ENCODE measurements around the gene COL6A3. TPM values are rescaled to one million over a fixed set of nuclear protein-coding genes. Genes with fewer than 3 reads are reported as not detected.

COL6A3 gene
- total RNA-seq, 2 donors from 2014 or later: 26.9 to 86.9 TPM

- Histone ChIP-seq H3K9me3 (no peaks in the 10 kb centered on the region), H3K4me1 (replicated peaks) (no peaks in the 10 kb centered on the region), H3K36me3 (no peaks in the 10 kb centered on the region), H3K27ac (no peak overlapping the region), H3K27me3 (replicated peaks; ENCODE audit: insufficient read depth) (no peaks in the 10 kb centered on the region), H3K4me3 (no peak overlapping the region)
- intact Hi-C loops (cut with DNase I): loop anchor here (10.0 kb wide), 1 partner anchor 104 kb away; no protein-coding TSS in a partner anchor
- peak; percentile 13 for DNase-seq (ENCODE audit: low spot score)
- peak; percentile 35 for TF ChIP-seq POLR2AphosphoS5 (IDR thresholded peaks at IDR 0.05)
- no peak for TF ChIP-seq POLR2A (IDR thresholded peaks at IDR 0.05)
- no peak for TF ChIP-seq CTCF (IDR thresholded peaks at IDR 0.05)
- 59% methylated on average over 10 of the region's 10 CpGs for WGBS
Measured at GRCh38 chr2:237298151-237299118, 115.5 kb downstream of the COL6A3 start.

GRCh38 chr2:237297421-237298150 is 116.4 kb downstream of the COL6A3 start:
- Histone ChIP-seq H3K4me3 (no peak overlapping the region), H3K27ac (no peak overlapping the region), H3K9me3 (no peaks in the 10 kb centered on the region), H3K27me3 (replicated peaks; ENCODE audit: insufficient read depth) (no peaks in the 10 kb centered on the region), H3K36me3 (no peaks in the 10 kb centered on the region), H3K4me1 (replicated peaks) (no peaks in the 10 kb centered on the region)
- intact Hi-C loops (cut with DNase I): loop anchor here (10.0 kb wide), 1 partner anchor 103 kb away; no protein-coding TSS in a partner anchor
- DNase-seq (ENCODE audit: low spot score): no peak
- TF ChIP-seq POLR2AphosphoS5 (IDR thresholded peaks at IDR 0.05) (no peak), CTCF (IDR thresholded peaks at IDR 0.05) (no peak), POLR2A (IDR thresholded peaks at IDR 0.05) (no peak)
- 76% methylated on average over 6 of the region's 6 CpGs for WGBS

- Histone ChIP-seq H3K4me3 (no peak overlapping the region), H3K9me3 (no peaks in the 10 kb centered on the region), H3K27ac (no peak overlapping the region), H3K36me3 (no peaks in the 10 kb centered on the region), H3K27me3 (replicated peaks; ENCODE audit: insufficient read depth) (no peaks in the 10 kb centered on the region), H3K4me1 (replicated peaks) (no peaks in the 10 kb centered on the region)
- intact Hi-C loops (cut with DNase I): loop anchor here (10.0 kb wide), 1 partner anchor 102 kb away; no protein-coding TSS in a partner anchor
- TF ChIP-seq CTCF (IDR thresholded peaks at IDR 0.05) (no peak), POLR2A (IDR thresholded peaks at IDR 0.05) (no peak), POLR2AphosphoS5 (IDR thresholded peaks at IDR 0.05) (no peak)
- no peak for DNase-seq (ENCODE audit: low spot score)
- WGBS: 37% methylated on average over 2 of the region's 2 CpGs
Measured at GRCh38 chr2:237296756-237297155, 117.2 kb downstream of the COL6A3 start.

GRCh38 chr2:237295889-237296480 is 118.0 kb downstream of the COL6A3 start:
- H3K27ac ChIP-seq: no peak overlapping the region
- WGBS: 92% methylated on average over 10 of the region's 10 CpGs
- intact Hi-C loops (cut with DNase I): loop anchor here (10.0 kb wide), 1 partner anchor 101 kb away; no protein-coding TSS in a partner anchor

More at GRCh38 chr2:237295889-237296480, 118.0 kb downstream of the COL6A3 start:
- Histone ChIP-seq H3K27me3 (replicated peaks; ENCODE audit: insufficient read depth) (no peaks in the 10 kb centered on the region), H3K36me3 (no peaks in the 10 kb centered on the region), H3K4me1 (replicated peaks) (no peaks in the 10 kb centered on the region), H3K9me3 (no peaks in the 10 kb centered on the region), H3K4me3 (no peak overlapping the region)
- DNase-seq (ENCODE audit: low spot score): no peak
- no peak for TF ChIP-seq POLR2AphosphoS5 (IDR thresholded peaks at IDR 0.05)
- no peak for TF ChIP-seq POLR2A (IDR thresholded peaks at IDR 0.05)
- no peak for TF ChIP-seq CTCF (IDR thresholded peaks at IDR 0.05)

Data from prostate gland (tissue), 2 donors.